K562 (cell line): Measurements from ENCODE around the gene AFG1L. TPM values are rescaled to one million over a fixed set of nuclear protein-coding genes. Genes with fewer than 3 reads are reported as not detected.

Experiments used
- ATAC-seq: fragments of 200-7000 bp; cut with Tn5 transposase; 3 replicates; pipeline ENCODE4 v1.9.1; 2020; ENCODE audit warnings: moderate library complexity
- BruUV-seq: library from RNA; stranded (reverse); fragments of 400-500 nt; replicated peaks from 2 replicates; lab custom pipeline; 2021; lab: Mats Ljungman, UMichigan
- CTCF ChIA-PET: fragments of 300-600 bp; formaldehyde crosslinking; extraction: SDS; loops from one replicate; lab custom pipeline; 2021; ENCODE audit warnings: low intra/inter-chr PET ratio; lab: Yijun Ruan, JAX
- POLR2A ChIA-PET: fragments of 300-600, 350-650 bp; sonication (Branson Sonifier 250); formaldehyde crosslinking; extraction: SDS; loops from one replicate; lab custom pipeline; 2021; ENCODE audit warnings: antibody characterized with exemption, inconsistent platforms; lab: Yijun Ruan, JAX
- DNase-seq, 4 experiments: peaks; one replicate each; pipeline versions ENCODE4 v3.0.0 to v3.0.0-alpha.2; 2011 to 2018; ENCODE audit warnings: low spot score in 3 of 4, mixed read lengths in 3 of 4; ENCODE audit errors: extremely low read depth in 1 of 4
- FAIRE-seq: peaks from 2 replicates; lab custom pipeline; 2011; peaks lifted over from hg19 to GRCh38; lab: Jason Lieb, UNC
- H2AFZ ChIP-seq: 2 replicates; pipeline ENCODE4 v1.6.0; 2011; ENCODE audit warnings: low read depth, low read length, control low read depth, inconsistent platforms
- H3K27ac ChIP-seq: fragments of 200-600 bp; 3 replicates; pipeline ENCODE4 v1.8.0; 2011; ENCODE audit warnings: low read depth, mild to moderate bottlenecking, control low read depth, inconsistent platforms, low read length, moderate library complexity, mixed read lengths; ENCODE audit errors: extremely low read depth
- H3K27me3 ChIP-seq, 2 experiments: fragments of 300-600 bp in 1 of 2; 2 replicates in 1 of 2; 3 replicates in 1 of 2; pipeline versions ENCODE4 v1.6.0 to v1.8.0; 2011; ENCODE audit warnings: inconsistent platforms in 2 of 2, low read length in 2 of 2, mild to moderate bottlenecking in 1 of 2, mixed read lengths in 1 of 2, moderate library complexity in 1 of 2; ENCODE audit not compliant: control insufficient read depth in 2 of 2, insufficient read depth in 2 of 2
- H3K36me3 ChIP-seq: fragments of 300-600 bp; 3 replicates; pipeline ENCODE4 v1.8.0; 2011; ENCODE audit warnings: mild to moderate bottlenecking, low read length, inconsistent platforms; ENCODE audit not compliant: control insufficient read depth, insufficient read depth
- H3K4me1 ChIP-seq, 2 experiments: fragments of 200-600 bp in 1 of 2; replicated peaks in 1 of 2; 2 replicates in 1 of 2; 3 replicates in 1 of 2; pipeline versions ENCODE4 v1.5.1 to v1.8.0; 2011; ENCODE audit warnings: inconsistent platforms in 2 of 2, low read length in 2 of 2, mild to moderate bottlenecking in 1 of 2, mixed read lengths in 1 of 2, moderate library complexity in 1 of 2; ENCODE audit not compliant: control insufficient read depth in 2 of 2, insufficient read depth in 2 of 2
- H3K4me2 ChIP-seq: 2 replicates; pipeline ENCODE4 v1.6.1; 2011; ENCODE audit warnings: low read length, control low read depth, inconsistent platforms, mixed read lengths; ENCODE audit not compliant: insufficient read depth
- H3K4me3 ChIP-seq: fragments of 200-600 bp; sonication (generic), shearing (Covaris generic); 2 replicates; pipeline ENCODE4 v1.5.1; 2016; ENCODE audit warnings: control low read depth, inconsistent platforms
- H3K79me2 ChIP-seq: fragments of 200-600 bp; 3 replicates; pipeline ENCODE4 v1.8.0; 2011; ENCODE audit warnings: low read length, inconsistent platforms; ENCODE audit not compliant: control insufficient read depth, insufficient read depth
- H3K9ac ChIP-seq, 2 experiments: 2 replicates each; pipeline versions ENCODE4 v1.6.0 to v1.6.1; 2011; ENCODE audit warnings: low read depth in 2 of 2, low read length in 2 of 2, control low read depth in 1 of 2, inconsistent platforms in 1 of 2, mild to moderate bottlenecking in 1 of 2, mixed read lengths in 1 of 2; ENCODE audit not compliant: insufficient read depth in 1 of 2
- H3K9me1 ChIP-seq: one replicate; pipeline ENCODE4 v1.6.0; 2011; ENCODE audit warnings: inconsistent platforms, mild to moderate bottlenecking, low read length, moderate library complexity; ENCODE audit not compliant: control insufficient read depth, insufficient read depth
- H3K9me3 ChIP-seq: replicated peaks from 2 replicates; pipeline ENCODE4 v1.5.1; 2011; ENCODE audit warnings: low read depth, low read length, inconsistent platforms; ENCODE audit not compliant: control insufficient read depth, insufficient read depth
- H4K20me1 ChIP-seq: replicated peaks from 2 replicates; pipeline ENCODE4 v1.6.1; 2011; ENCODE audit warnings: low read length, inconsistent platforms, mixed read lengths; ENCODE audit not compliant: control insufficient read depth, insufficient read depth
- EP400 ChIP-seq: fragments of 450-650 bp; IDR thresholded peaks from 2 replicates; pipeline ENCODE4 v1.6.1; 2017; ENCODE audit warnings: antibody characterized with exemption, mild to moderate bottlenecking, moderate library complexity
- FOXA1 ChIP-seq: fragments of 450-650 bp; IDR thresholded peaks from 2 replicates; pipeline ENCODE4 v1.6.1; 2016; ENCODE audit warnings: mild to moderate bottlenecking, borderline replicate concordance
- KLF6 ChIP-seq: fragments of 250-450 bp; sonication (Bioruptor Pico); IDR thresholded peaks from 2 replicates; pipeline ENCODE4 v1.4.0; 2020; ENCODE audit warnings: mild to moderate bottlenecking, moderate library complexity, borderline replicate concordance
- LARP7 ChIP-seq: fragments of 450-650 bp; IDR thresholded peaks from 2 replicates; pipeline ENCODE4 v1.6.1; 2016
- MCM5 ChIP-seq: fragments of 450-650 bp; IDR thresholded peaks from 2 replicates; pipeline ENCODE4 v1.6.1; 2016; ENCODE audit warnings: low read depth
- PREB ChIP-seq: sonication (generic); formaldehyde crosslinking; IDR thresholded peaks from 2 replicates; pipeline ENCODE4 v1.8.1; 2023; ENCODE audit warnings: mild to moderate bottlenecking, missing genetic modification reagents
- RHOXF2B ChIP-seq: fragments of 250-450 bp; sonication (Bioruptor Pico); conservative IDR thresholded peaks from 2 replicates; pipeline ENCODE4 v1.5.1; 2021
- SAP30 ChIP-seq: fragments of 200-600 bp; sonication (generic); IDR thresholded peaks from 2 replicates; pipeline ENCODE4 v1.6.1; 2012; ENCODE audit warnings: borderline replicate concordance, low read depth, mild to moderate bottlenecking, moderate library complexity, low read length, control low read depth, inconsistent platforms; ENCODE audit not compliant: insufficient read depth, poor library complexity, severe bottlenecking
- SETDB1 ChIP-seq: IDR thresholded peaks from one replicate; pipeline ENCODE4 v1.6.1; 2012; ENCODE audit warnings: low read length, control low read depth, inconsistent platforms
- SMAD3 ChIP-seq: fragments of 450-650 bp; formaldehyde crosslinking; conservative IDR thresholded peaks from 2 replicates; pipeline ENCODE4 v1.4.0; 2020; ENCODE audit warnings: mild to moderate bottlenecking
- STAT5B ChIP-seq: fragments of 250-450 bp; sonication (Bioruptor Pico); IDR thresholded peaks from 2 replicates; pipeline ENCODE4 v1.8.0; 2021; ENCODE audit warnings: mild to moderate bottlenecking, inconsistent platforms
- TCFL5 ChIP-seq: fragments of 250-450 bp; sonication (Bioruptor Pico); conservative IDR thresholded peaks from 2 replicates; pipeline ENCODE4 v1.6.1; 2021; ENCODE audit warnings: mild to moderate bottlenecking, moderate library complexity, matching md5 sums
- ZBTB7A ChIP-seq: IDR thresholded peaks from 2 replicates; pipeline ENCODE4 v1.6.1; 2011; ENCODE audit warnings: low read depth, mild to moderate bottlenecking, low read length, moderate library complexity, borderline replicate concordance; ENCODE audit not compliant: control insufficient read depth
- ZNF232 ChIP-seq: sonication (generic); formaldehyde crosslinking; IDR thresholded peaks from 2 replicates; pipeline ENCODE4 v1.8.0; 2022; ENCODE audit warnings: mild to moderate bottlenecking, missing genetic modification reagents
- ZNF696 ChIP-seq: fragments of 250-450 bp; sonication (Bioruptor Pico); conservative IDR thresholded peaks from 2 replicates; pipeline ENCODE4 v1.4.0; 2020; ENCODE audit warnings: mild to moderate bottlenecking, moderate library complexity
- ZNF764 ChIP-seq: fragments of 250-450 bp; sonication (Bioruptor Pico); IDR thresholded peaks from 2 replicates; pipeline ENCODE4 v1.4.0; 2020; ENCODE audit warnings: low read depth, mild to moderate bottlenecking, moderate library complexity
- WGBS: fragments of 100-300 bp; shearing (Covaris generic); methylation state at CpG from one replicate; pipeline ENCODE4 v1.1.6; 2016; ENCODE audit warnings: low coverage, mixed read lengths; ENCODE audit not compliant: insufficient coverage; ENCODE audit errors: missing lambda C conversion rate; 5-methylcytosine and 5-hydroxymethylcytosine counted together
- in situ Hi-C: fragments of 300-500 bp; cut with MboI; formaldehyde crosslinking; loops from 4 replicates; pipeline ENCODE4 v1.15.0; 2018; ENCODE audit warnings: inconsistent platforms, mixed read lengths
- intact Hi-C: fragments of 100-400 bp; cut with micrococcal nuclease; formaldehyde crosslinking; loops from 2 replicates; pipeline ENCODE4 v1.14.2; 2022
- polyA plus RNA-seq, 8 experiments: library from polyadenylated mRNA; depleted of rRNA in 4 of 8; stranded (reverse) in 5 of 8; unstranded in 3 of 8; fragments of >200 nt; fragmentation: Nextera tagmentation in 2 of 8; fragmentation: Illumina TruSeq in 1 of 8; extraction: Ambion mirVana in 2 of 8; extraction: Trizol in 1 of 8; gene quantifications; 2 replicates each; pipeline versions ENCODE4 v1.2.1 to v1.2.3, GENCODE V29; 2011 to 2014; ENCODE audit warnings: inconsistent platforms in 1 of 8, missing spikeins in 1 of 8
- total RNA-seq, 7 experiments: library from RNA; depleted of rRNA in 6 of 7; stranded (reverse); fragments of >200 nt in 6 of 7; fragmentation: Illumina TruSeq in 2 of 7; extraction: Trizol in 2 of 7; gene quantifications; 2 replicates each; pipeline versions ENCODE4 v1.2.1 to v1.2.3, GENCODE V29; 2011 to 2021; ENCODE audit warnings: low replicate concordance in 1 of 7
- TF ChIP-seq, protein P1 (sequence below), 2 experiments: fragments of 200-800 bp in 1 of 2; sonication (Bioruptor generic) in 1 of 2; sonication (generic) in 1 of 2; formaldehyde crosslinking in 1 of 2; IDR thresholded peaks in 1 of 2; conservative IDR thresholded peaks in 1 of 2; 2 replicates each; pipeline versions ENCODE4 v1.5.0 to v1.6.1; 2016 to 2020; ENCODE audit warnings: missing compliant biosample characterization in 1 of 2, missing genetic modification characterization in 1 of 2, missing genetic modification reagents in 1 of 2
- TF ChIP-seq, protein P2 (sequence below): fragments of 250-450 bp; sonication (Bioruptor Pico); IDR thresholded peaks from 2 replicates; pipeline ENCODE4 v1.6.1; 2021; ENCODE audit warnings: mild to moderate bottlenecking

AFG1L gene
- total and polyA plus RNA-seq, 9 of the 15 experiments (the other 6 are each of a cell fraction or from before 2014, with no cell fraction given), result 2.2 to 15.5 (median 5.8) TPM

DNA sequence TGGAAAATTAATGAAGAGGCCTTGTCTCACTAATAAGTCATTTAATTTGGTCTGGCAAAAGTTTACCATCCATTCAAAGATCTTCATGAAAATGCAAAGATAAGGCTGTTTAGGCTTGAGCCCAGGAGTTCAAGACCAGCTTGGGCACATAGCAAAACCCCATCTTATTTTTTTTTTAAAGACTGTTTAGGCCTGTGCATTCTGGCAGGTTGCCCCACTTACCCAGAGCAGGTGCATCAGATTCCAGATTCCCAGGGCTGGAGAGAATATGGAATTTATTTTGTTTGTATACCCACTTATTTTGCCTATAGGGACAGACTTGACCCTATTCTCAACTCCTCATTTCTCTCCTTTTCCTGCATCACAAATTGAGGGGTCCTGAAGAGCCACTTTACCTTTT lies 271.6 kb downstream of the AFG1L start (continued):
- TF ChIP-seq, protein P1, sequence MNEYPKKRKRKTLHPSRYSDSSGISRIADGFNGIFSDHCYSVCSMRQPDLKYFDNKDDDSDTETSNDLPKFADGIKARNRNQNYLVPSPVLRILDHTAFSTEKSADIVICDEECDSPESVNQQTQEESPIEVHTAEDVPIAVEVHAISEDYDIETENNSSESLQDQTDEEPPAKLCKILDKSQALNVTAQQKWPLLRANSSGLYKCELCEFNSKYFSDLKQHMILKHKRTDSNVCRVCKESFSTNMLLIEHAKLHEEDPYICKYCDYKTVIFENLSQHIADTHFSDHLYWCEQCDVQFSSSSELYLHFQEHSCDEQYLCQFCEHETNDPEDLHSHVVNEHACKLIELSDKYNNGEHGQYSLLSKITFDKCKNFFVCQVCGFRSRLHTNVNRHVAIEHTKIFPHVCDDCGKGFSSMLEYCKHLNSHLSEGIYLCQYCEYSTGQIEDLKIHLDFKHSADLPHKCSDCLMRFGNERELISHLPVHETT (CRISPR knock-in tag; conservative IDR thresholded peaks at IDR 0.05 in 1 of 2, IDR thresholded peaks at IDR 0.05 in 1 of 2), result no peak
- no peak for TF ChIP-seq ZNF764
- TF ChIP-seq ZNF696 (CRISPR knock-in tag), result no peak
- TF ChIP-seq SMAD3 (CRISPR knock-in tag), result no peak
- no peak for TF ChIP-seq EP400
- TF ChIP-seq STAT5B (CRISPR knock-in tag), result no peak
- TF ChIP-seq, all 486 proteins: peak for 0

DNA sequence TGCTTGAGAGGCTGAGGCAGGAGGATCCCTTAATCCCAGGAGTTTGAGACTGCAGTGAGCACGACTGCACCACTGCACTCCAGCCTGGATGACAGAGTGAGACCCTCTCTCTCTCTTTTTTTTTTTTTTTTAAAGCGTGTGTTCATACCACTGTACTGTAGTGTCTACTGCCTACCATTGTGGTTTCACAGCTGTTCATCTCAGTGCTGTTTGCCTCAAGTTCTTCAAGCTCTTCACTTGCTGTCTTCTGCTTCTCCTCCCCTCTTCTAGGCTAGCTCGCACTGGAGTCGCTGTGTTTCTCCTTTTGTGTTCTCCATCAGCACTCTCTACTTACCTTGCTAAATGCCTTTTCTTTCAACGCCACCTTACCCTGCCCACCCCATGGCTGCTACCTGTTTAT lies 273.2 kb downstream of the AFG1L start:
- no TSS peak for BruUV-seq
- ChIA-PET POLR2A (interaction anchor here (0.8 to 1.8 kb wide), 4 partner anchors 7 to 490 kb away, joined by 3 to 7 read pairs (median 6); no protein-coding TSS in a partner anchor), CTCF (no interaction called here)
- peaks cover 36% of the 10 kb centered on the region; the same call in 2 of the 3 replicates for H3K36me3 ChIP-seq
- WGBS, result 93% methylated on average over 4 of the region's 5 CpGs
- no peaks in the 10 kb centered on the region for H3K9me1 ChIP-seq
- H2AFZ ChIP-seq, result no peak overlapping the region
- peaks cover 0 to 20% of the 10 kb centered on the region in 2 experiments; a peak in 3 of 5 replicates for H3K4me1 ChIP-seq
- H3K4me3 ChIP-seq, result no peak overlapping the region
- in situ Hi-C loops (no loop called here), intact Hi-C loops (no loop called here)
- no peak overlapping the region for H3K4me2 ChIP-seq
- DNase-seq, result no peak
- peaks cover 21% of the 10 kb centered on the region; the same call in 2 of the 3 replicates for H3K79me2 ChIP-seq
- H3K9ac ChIP-seq, result no peak overlapping the region
- no peaks in the 10 kb centered on the region for H3K9me3 ChIP-seq
- H4K20me1 ChIP-seq, result peaks cover 22% of the 10 kb centered on the region
- FAIRE-seq, result no peak
- no peak overlapping the region for H3K27ac ChIP-seq
- H3K27me3 ChIP-seq, result no peaks in the 10 kb centered on the region
- ATAC-seq, result no peak
- TF ChIP-seq FOXA1, result no peak
- TF ChIP-seq ZNF232, result no peak
- no peak for TF ChIP-seq KLF6 (CRISPR knock-in tag)
- TF ChIP-seq RHOXF2B (CRISPR knock-in tag), result no peak
- TF ChIP-seq SETDB1, result no peak
- TF ChIP-seq, protein P2, sequence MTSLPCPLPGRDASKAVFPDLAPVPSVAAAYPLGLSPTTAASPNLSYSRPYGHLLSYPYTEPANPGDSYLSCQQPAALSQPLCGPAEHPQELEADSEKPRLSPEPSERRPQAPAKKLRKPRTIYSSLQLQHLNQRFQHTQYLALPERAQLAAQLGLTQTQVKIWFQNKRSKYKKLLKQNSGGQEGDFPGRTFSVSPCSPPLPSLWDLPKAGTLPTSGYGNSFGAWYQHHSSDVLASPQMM (CRISPR knock-in tag), result no peak
- no peak for TF ChIP-seq SAP30
- TF ChIP-seq MCM5, result no peak
- TF ChIP-seq TCFL5 (CRISPR knock-in tag), result no peak
- TF ChIP-seq LARP7, result no peak
- TF ChIP-seq ZBTB7A, result no peak
- no peak for TF ChIP-seq PREB (CRISPR knock-in tag)
